ENCODE measurements around the gene CADM2.
"Not testable (repeated sequence)": the region's sequence is repeated elsewhere in the genome, so short reads cannot be mapped to it uniquely, and the experiment has no call there.

The CADM2 gene

DNA sequence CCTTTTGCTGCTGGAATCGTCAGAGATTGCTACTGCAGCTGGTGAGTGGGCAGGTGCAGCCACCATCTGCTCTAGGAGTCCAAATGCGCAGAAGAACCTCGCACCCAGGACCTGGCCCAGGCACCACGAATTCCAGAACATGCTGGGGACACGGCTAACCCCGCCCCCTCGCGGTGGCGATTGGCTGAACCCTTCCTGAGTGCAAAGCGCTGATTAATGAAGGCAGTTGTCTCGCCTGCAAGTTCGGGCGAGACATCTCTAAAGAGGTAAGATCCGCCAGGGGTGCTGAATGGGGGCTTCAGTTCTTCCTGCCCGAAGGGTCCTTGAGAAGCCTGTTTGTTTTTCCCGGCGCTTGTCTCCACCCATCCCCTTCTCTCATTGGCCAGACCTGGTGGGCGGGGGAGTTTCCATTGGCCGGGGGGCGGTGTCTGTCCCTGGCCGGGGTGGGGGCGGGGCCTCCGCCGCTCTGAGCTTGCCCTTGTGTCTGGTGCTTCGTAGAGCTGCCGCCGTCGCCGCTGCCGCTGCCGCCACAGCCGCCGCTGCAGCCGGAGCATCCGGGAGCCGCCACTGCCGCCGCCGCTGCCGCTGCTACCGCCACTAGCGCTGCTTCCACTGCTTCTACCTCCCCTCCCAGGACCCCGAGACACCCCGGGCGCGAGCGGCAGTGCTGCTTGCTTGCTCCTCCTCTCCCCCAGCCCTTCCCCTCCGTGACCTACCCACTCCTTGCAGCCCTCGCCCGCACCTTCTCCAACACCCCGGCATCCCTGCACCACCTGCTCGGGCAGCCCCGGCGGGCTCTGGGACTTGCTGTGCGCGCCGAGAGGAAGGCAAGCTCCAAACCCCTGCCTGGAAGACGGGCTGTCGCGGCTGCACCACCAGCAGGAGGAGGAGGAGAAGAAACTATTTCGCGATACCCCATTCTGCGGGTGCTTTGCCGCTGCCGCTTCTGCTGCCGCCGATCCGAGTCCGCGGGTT lies at the start of gene CADM2:
CADM2 (plus strand) TSS at position 495 of the 975 bp plus-strand sequence.
- DNase-seq (ENCODE audit: low spot score), result peak; percentile 93

DNA sequence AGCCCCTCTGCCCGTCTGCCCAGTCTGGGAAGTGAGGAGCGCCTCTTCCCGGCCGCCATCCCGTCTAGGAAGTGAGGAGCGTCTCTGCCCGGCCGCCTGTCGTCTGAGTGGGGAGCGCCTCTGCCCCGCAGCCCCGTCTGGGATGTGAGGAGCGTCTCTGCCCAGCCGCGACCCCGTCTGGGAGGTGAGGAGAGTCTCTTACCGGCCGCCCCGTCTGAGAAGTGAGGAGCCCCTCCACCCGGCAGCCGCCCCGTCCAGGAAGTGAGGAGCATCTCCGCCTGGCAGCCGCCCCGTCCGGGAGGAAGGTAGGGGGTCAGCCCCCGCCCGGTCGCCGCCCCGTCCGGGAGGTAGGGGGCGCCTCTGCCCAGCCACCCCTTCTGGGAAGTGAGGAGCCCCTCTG lies 40.2 kb upstream of the CADM2 start:
- DNase-seq (ENCODE audit: low spot score), result not testable (repeated sequence)

DNA sequence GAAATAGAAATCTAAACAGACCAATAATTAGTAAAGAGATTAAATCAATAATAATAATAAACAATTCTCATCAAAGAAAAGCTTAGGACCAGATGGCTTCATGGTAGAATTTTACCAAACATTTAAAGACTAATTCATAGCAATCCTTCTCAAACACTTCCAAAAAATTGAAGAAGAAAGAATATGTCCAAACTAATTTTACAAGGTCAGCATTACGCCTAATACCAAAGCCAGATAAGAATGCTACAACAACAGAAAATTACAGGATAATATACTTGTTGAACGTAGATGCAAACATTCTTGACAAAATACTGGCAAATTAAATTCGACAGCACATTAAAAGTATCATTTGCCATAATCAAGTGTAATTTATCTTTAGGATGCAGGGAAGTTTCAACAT lies 36.1 kb upstream of the CADM2 start:
- DNase-seq (ENCODE audit: low spot score), result no peak

DNA sequence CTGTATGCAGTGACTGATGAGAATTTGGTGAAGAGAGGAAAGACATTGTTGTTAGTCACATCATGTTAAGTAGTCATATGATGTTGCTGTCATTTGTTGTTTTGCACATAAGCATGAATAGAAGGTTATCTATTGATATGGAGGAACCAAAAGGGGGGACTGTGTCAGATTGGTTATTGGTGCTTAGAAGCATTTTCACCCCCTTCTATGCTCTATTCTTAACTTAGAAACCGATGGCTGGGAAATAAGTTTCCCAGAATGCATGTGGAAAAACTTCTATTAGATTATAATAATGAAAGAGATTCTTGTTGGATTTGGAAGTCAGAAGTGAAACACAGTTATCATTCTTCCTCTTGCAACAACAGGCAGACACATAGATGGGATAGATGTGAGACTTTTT lies 33.2 kb upstream of the CADM2 start:
- no peak for DNase-seq (ENCODE audit: low spot score)

DNA sequence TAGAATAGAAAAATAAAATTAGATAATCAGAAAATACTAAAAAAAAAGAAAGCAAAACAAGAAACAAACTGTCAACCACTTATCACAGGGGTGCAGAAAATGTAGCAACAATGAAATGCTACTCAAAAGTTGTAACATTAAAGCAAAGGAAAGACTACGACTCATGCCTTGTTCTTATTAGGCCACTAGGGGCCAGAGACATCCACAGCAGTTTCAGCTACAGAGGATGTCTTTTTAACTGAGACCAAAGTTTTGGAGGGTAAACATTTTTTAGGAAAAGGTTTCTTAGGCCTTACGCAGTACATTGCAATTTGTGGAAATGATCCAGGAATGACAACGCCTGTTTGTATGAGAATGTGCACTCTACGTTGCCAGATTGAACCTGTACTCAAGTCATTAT lies 15.4 kb upstream of the CADM2 start:
- no peak for DNase-seq (ENCODE audit: low spot score)

DNA sequence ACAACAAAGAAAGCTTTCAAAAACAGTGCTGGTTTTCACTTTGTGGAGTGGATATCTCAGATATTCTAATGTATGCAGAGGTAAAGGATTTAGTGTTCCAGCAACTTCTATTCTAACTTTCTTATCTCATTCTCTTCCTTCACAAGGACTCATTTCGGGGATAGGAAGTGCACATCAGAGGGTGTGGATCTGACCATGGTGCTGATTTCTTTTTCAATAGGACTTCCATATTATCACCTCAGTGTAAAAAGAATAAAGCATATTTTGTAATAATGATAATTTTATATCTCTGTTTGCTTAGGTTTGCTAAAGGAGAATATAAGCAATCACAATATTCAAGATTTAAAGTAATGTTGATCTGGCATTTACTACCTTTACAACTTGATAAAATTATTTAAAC lies 12.5 kb upstream of the CADM2 start:
- DNase-seq (ENCODE audit: low spot score), result no peak

DNA sequence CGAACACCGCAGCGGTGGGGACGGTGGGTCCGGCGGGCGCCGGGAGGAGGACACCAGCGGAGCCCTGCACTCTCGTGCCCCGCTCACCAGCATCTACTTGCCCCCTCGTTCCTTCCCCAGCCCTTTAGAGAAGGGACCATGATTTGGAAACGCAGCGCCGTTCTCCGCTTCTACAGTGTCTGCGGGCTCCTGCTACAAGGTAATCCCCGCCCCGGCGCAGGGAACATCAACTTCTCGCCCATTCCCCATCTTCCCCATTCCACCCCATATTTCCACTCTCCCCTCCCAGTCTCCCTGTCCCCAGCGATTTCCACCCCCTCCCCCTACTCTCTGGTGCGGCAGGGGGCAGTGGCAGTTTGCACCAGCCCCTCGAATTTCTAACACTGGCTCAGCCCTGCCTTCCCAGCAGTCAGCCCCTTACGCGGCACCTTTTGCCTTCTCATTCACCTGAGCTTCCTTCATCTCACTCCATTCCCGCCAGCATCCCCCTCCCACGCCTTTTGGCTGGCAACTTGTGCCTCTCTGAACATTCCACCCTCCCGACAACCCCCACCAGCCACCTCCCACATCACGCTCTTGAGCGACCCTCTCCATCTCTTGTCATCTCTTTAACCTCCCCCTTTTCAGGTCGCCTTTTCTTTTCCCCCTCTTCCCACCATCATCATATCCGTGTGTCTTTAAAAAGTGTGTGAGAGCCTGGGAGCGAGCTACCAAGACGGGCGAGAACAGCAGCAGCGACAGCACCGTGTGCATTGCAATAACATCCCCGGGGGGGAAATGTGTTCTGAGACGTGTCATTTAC lies 882 bp downstream of the CADM2 start:
- no peak for DNase-seq (ENCODE audit: low spot score)

DNA sequence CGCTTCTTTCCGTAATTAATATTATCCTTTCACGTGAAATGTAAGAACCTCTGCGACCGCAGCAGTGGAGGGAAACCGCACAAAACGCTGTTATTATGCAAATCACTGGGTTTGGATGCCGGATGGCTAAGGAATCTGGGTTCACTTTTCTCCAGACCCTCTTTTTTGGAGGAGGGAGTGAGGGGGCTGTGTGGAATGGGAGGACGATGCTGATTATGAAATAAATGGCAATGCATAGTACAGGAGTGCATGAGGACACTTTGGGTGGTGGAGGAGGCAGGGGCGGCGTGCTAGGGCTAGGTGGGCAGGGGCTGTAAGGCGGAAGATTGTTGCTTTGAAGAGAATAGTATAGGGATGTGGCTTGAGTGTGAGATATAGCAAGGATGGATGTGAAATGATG lies 1.8 kb downstream of the CADM2 start:
- DNase-seq (ENCODE audit: low spot score), result no peak

DNA sequence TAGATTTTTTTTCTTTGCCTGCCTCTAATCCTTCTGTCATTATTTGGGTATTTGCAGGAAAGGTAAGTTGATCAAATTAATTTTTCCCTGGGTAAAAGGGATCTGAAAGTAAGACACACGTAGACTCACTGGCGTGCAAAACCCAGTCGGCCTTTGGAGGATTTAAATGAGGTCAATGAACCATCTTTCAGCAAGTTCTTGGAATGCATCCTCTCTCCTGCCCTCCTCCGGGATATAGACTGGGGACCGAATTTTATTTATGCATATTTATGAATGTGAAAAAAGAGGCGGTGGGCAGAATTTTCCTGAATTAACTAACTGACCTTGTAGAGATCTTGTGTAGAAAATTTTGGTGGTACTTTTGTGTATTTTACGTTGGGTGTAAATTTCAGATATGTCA lies 2.2 kb downstream of the CADM2 start:
- no peak for DNase-seq (ENCODE audit: low spot score)

DNA sequence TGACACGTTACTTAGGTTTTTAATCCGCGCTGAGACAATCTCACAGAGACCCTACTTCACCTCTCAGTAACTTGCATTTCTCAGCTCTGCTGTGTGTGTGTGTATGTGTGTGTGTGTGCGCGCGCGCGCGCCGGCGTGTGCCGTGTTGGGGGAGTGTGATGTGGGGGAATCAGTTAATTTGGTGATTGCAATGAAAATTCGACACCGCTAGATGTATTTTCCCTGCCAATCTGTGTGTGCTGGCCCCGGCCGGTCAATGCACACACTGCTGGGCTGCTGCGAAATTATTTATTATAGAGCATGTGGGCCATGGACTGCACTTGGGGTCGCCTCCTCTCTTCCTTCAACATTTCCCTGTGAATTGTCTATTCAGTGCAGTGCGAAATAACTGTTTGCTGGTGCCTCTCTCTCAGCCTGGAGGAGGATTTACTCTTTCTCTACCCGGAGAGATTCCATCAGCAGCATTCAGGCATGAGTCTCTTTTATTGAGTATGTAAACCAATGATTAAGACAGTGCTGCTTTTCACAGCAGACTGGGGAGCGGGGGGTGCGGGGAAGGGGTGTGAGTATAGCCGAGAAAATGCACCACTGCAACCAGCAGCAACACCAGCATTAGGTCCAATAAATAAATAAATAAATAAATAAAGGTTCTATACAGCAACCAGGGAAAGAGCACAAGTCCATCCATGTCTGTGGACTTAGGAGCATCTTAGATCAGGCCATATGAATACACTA lies 2.9 kb downstream of the CADM2 start:
- no peak for DNase-seq (ENCODE audit: low spot score)

DNA sequence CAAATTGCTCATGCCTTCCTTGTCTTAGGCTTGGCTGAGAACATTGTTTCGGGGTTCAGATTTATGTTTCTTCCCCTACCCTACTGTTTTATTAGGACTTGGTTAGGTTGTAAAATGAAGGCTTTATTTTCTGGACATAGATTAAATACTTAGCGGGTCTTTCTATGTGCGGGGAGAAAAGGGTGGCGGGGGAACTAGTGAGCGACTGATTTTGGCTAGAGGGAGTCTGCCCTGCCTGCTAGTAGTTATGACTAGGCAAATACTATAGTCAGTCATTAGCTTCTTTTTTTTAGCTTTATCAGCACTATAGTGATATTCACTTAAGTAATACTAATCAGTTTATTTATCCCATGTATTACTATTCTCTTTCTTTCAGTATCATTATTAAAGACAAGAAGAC lies 3.6 kb downstream of the CADM2 start:
- DNase-seq (ENCODE audit: low spot score), result no peak

DNA sequence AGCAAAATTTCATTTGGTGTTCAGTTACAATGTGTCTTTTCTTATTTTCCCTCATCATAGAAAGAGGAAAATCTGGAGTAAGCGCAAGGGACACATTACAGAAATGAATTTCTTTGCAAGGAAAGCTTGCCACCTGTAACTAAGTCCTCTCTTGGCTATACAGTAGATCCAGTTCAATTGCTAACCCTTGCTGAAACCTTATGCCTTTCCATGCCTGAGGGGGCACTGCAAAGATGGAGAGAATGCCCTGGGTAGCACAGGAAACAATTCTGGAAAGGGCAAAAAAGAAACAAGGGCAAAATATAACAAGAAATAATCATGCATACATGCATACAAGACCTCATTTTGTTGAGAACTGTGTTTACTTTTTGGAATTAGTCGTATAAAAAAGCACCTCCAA lies 4.3 kb downstream of the CADM2 start:
- DNase-seq (ENCODE audit: low spot score), result no peak

DNA sequence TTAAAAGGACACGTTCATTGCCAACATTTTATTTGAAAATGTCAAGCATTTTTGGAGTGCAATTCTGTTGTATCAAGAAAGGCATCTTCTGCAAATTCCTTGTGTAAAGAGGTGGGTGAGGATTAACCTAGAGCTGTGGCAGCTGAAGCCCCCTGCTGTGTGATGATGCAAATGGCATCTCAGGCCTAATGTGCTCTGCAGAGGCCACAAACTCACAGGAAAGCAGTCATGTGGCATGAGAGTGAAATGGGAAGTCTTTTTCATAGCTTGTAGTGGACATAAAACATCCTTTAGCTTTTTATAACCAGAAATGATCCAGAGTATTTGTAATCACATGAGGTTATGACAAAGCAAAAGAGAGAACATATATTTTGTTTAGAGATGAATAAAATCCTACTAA lies 6.4 kb downstream of the CADM2 start:
- no peak for DNase-seq (ENCODE audit: low spot score)

DNA sequence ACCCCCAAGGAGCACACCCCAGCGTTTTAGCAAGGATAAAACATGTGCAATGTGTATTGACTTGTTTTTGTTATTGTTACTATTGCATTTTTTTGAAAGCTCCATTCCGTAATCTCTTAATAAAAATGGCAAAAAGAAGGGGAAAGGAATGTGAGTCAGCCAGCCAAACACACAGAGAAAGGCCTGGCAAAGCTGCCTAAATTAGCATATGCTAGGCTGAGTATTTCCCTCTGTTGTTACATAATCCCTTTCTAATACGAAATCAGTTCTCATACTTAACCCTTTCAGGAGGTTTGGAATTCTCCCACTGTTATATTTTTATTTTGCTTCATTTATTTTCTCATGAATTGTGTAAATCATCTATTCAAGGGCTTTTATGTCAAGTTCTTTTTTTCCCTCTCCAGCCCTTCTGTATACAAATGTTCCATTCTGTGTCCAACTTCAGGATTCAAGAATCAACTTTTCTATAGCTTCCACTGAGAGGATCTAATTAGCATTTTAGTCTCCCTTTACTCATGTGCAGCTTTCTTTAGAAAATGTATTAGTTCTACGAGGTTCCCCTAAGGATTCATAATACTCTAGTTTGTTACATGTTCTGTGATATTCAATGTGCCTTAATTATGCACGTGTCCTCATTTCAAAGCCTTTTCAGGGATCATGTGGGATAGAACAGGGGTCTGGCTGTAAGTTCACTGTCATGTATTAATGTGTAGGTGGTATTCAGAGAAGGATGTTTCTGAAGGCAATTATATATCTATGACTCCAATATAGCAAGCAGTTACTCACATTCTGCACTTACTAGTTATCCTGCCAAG lies 9.2 kb downstream of the CADM2 start:
- no peak for DNase-seq (ENCODE audit: low spot score)

DNA sequence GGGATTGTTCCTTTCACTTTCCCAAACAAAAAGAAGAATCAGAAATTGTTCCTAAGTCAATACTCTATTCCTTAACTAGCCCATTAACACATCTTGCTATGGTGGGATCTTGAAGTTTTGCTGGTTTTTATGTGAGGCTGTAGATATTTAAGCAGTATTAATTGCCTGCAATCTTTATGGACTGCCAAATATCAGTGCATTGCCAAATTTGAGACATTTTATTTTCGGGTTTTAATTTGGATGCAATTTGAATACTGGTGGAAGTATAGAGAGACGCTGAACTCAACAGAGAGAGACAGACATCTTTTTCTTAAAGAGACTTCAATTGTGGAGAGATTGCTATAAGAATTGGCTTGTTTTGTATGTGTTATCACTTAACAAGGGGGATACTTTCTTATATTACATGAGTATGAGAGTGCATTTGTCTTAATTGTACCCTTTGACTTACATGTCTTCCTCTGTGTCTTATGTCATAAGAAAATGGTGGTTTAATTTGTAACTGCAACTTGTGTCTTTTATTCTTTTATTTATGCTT lies 10.0 kb downstream of the CADM2 start:
- no peak for DNase-seq (ENCODE audit: low spot score)

DNA sequence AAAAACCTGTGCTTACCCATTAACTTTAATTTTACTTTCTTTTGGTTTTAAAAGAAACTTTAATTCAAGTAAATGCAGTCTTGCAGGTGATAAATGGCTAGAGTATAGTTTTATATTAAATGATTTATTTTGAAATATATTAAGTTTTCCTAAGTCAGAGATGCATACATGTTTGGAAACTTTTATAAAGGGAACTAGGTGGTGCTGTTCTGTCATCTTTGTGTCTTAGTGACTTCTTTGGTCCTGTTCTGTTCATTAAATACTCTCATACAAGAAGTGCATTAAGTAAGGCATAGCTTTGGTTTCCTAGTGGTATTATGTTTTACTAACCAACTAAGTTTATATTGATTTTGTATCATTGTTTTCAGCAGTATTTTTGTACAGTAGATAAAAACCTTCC lies 15.6 kb downstream of the CADM2 start:
- DNase-seq (ENCODE audit: low spot score), result no peak

DNA sequence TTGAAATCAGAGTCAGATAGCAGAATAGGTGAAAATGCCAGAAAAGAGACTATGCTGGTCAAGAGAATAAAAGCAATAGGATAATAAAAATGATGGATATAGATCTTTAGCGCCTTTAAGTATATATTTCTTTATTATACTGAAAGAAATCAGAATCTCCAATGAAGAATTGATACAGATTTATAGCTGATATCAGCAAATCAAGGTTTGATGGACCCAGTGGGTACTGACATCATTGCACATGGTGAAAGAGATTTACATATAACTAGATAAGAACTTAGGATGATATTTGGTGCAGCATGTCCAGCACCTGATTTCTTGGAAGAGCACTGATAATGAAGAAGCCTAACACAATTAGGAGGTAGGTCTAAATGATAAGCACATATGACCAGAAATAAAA lies 18.2 kb downstream of the CADM2 start:
- DNase-seq (ENCODE audit: low spot score), result no peak

DNA sequence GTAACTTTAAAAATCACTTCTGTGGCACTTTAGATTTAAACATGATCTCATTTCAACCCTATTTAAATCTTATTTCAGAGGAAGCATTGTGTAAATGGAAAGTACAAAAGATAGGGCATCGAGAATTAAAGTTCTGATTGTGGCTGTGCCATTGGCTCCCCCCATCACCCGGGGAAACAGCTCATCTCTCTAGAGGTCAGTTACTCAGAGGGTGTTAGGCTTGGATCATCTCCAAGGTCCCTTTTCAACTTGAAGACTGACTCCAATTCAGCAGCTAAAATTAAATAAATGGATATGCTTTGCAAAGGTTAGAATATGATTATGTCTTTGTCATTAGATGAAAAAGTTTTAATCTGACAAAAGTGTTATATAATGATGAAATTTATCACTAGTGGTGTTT lies 20.1 kb downstream of the CADM2 start:
- DNase-seq (ENCODE audit: low spot score), result no peak

DNA sequence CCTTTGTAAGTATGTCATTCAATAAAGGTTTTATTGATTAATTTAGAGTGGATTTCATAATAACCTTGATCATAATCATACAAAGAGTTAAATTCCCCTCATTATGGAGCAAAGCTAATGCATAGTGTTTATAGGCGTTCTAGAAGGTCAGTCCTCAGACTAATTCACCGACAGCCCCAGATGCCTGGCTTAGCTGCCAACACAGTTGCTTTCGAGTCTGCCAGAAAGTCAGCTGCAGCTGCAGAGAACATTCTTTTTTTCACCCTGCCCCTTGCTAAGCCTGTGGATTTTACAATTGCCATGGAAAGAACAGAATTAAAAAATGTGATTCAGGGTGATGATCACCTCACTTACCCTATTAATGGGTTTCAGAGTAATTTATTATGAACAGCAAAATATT lies 21.2 kb downstream of the CADM2 start:
- no peak for DNase-seq (ENCODE audit: low spot score)

DNA sequence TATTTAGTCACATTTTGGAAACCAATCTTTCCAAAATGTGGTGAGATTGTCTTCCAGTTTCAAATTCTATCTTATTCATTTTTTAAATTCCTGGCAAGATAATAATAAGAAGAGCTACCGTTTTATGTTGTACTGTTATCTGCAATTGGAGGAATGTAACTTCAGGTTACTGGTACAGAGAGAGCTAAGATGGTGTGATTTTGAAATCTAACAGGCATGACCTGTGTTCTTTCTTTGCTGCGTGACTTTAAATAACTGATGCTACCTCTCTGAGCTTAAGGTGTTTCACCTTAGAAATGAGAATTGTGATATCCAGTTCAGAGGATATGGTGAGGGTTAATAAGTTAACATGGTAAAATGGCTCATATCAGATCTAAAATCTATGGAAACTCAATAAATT lies 21.7 kb downstream of the CADM2 start:
- no peak for DNase-seq (ENCODE audit: low spot score)

DNA sequence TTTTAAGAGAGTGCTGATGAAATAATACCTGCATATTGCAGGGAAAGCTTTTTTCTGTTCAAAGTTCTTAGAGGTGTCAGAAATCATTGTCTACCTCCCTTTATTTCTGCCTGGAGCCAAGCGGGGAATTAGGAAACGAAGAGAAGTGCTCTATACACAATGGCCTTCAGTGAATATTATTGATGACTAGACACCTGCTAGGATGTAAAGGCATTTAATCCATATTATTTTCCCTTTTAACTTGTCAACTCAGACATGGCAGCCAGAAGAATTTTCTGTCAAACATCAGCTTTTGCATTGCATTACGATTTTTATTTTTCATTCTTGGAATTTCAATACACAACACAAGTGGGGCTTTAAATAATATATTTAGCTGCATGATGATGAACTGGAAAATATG lies 24.7 kb downstream of the CADM2 start:
- DNase-seq (ENCODE audit: low spot score), result no peak

Measured in hepatic stellate cell (primary cell).